ENCODE data around the gene NOL6.
A peak's percentile ranks its signal among the peaks of the same experiment; 100 is the strongest.
"Not testable (repeated sequence)": the region's sequence is repeated elsewhere in the genome, so short reads cannot be mapped to it uniquely, and the experiment has no call there.

The NOL6 gene

GRCh38 chr9:33429256-33429985 lies 44.3 kb downstream of the NOL6 start:
- no peak for DNase-seq

- no peak for DNase-seq
Observed at GRCh38 chr9:33426843-33427293, 46.9 kb downstream of the NOL6 start.

- no peak for DNase-seq
Observed at GRCh38 chr9:33425128-33425533, 48.6 kb downstream of the NOL6 start.

- DNase-seq, result not testable (repeated sequence)
Observed at GRCh38 chr9:33424492-33424891, 49.2 kb downstream of the NOL6 start.

GRCh38 chr9:33424043-33424442 lies 49.7 kb downstream of the NOL6 start:
- DNase-seq, result not testable (repeated sequence)

- DNase-seq, result no peak
Observed at GRCh38 chr9:33419708-33420303, 53.9 kb downstream of the NOL6 start.

GRCh38 chr9:33418090-33418489 lies 55.6 kb downstream of the NOL6 start:
- no peak for DNase-seq

GRCh38 chr9:33416996-33417395 lies 56.7 kb downstream of the NOL6 start:
- peak; percentile 24 for DNase-seq

GRCh38 chr9:33415501-33416038 lies 58.2 kb downstream of the NOL6 start:
- peak; percentile 73 for DNase-seq

GRCh38 chr9:33414889-33415500 lies 58.7 kb downstream of the NOL6 start:
- DNase-seq, result no peak

- DNase-seq, result no peak
Observed at GRCh38 chr9:33414268-33414667, 59.5 kb downstream of the NOL6 start.

Data from activated T-cell treated with anti-CD3 and anti-CD28 coated beads for 4 hours (primary cell).